HG02852 (cell line): ENCODE measurements around the gene CCDC102B.
A peak's percentile ranks its signal among the peaks of the same experiment; 100 is the strongest.
"Not testable (repeated sequence)": the region's sequence is repeated elsewhere in the genome, so short reads cannot be mapped to it uniquely, and the experiment has no call there.

Experiments used
- ATAC-seq: cut with Tn5 transposase; IDR thresholded peaks from one replicate; pipeline ENCODE4 v1.9.1; 2021; ENCODE audit warnings: mild to moderate bottlenecking, moderate library complexity; ENCODE audit not compliant: unreplicated experiment

Gene CCDC102B

DNA sequence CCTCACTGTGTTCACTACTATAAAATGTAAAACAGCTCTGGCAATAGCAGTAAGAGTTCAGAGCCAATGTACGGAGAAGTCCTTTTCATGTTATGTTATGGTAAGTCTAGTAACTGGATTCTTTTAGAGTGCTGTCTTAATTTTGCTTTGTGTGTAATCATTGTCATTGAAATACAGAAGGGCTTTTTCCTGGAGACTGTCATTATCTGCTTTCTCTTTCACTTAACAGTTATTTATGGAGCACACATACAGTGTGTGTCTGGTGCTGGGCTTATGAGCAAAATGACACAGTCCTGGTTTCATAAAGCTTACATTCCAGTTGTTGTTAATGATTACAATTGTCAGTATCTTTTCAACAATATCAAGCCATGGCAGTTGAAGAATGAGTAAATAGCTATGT is 95.5 kb downstream of the CCDC102B start:
- no peak for ATAC-seq

GRCh38 chr18:68897286-68897685 is 99.4 kb downstream of the CCDC102B start:
- ATAC-seq: no peak

GRCh38 chr18:68909579-68909978 is 111.7 kb downstream of the CCDC102B start:
- ATAC-seq: no peak

- no peak for ATAC-seq
These were observed 117.2 kb downstream of the CCDC102B start for GRCh38 chr18:68915061-68915460.

DNA sequence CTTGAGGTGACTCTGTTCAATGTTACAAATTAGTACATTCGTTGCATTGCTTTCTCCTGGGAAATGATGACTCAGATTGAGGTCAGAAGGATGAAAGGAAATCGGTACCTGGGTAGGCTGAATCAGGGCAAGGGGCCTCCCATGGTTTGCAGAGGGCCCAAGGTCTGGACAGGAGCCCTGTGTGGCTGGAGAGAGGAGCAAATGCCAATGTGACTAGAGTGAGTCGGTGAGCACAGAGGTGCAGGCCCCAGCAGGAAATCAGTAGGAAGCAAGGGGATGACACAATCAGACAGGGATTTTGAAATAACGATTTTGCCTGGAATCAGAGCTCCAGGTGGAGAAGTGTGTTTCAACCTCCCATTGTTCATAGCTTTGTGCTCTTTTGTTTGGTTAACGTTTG is 118.9 kb downstream of the CCDC102B start:
- ATAC-seq: no peak

- no peak for ATAC-seq
These were observed 120.3 kb downstream of the CCDC102B start for GRCh38 chr18:68918216-68918615.

DNA sequence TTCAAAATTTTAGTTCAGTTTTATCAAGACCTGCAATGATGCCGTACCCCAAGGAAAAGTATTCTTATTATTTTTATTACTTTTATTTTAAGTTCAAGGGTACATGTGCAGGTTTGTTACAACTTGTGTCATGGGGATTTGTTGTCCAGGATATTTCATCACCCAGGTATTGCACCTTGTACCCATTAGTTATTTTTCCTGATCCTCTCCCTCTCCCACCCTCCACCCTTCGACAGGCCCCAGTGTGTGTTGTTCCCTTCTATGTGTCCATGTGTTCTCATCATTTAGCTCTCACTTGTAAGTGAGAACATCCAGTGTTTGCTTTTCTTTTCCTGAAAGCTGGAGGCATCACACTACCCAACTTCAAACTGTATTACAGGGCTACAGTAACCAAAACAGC is 122.0 kb downstream of the CCDC102B start:
- no peak for ATAC-seq

GRCh38 chr18:68922392-68922791 is 124.5 kb downstream of the CCDC102B start:
- ATAC-seq: no peak

DNA sequence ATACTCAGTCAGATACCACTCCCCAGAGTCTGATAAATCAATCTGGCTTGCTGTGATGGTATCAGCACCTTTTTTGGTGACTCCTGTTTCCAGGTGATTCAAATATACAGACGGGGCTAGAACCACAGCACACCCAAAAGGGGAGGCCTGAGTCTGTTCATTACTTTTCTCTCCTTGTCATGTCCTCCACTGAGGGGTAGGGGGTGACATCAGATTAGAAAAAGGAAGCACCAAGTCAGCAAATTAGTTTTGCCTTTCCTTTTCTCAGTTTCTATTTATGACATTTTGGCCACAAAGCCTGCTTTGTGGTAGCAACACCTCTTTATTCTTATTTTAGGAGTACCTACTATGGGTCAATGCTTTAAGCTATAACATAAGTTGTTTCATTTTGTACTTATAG is 127.4 kb downstream of the CCDC102B start:
- ATAC-seq: peak; percentile 82

- no peak for ATAC-seq
These were observed 131.1 kb downstream of the CCDC102B start for GRCh38 chr18:68928762-68929675.

DNA sequence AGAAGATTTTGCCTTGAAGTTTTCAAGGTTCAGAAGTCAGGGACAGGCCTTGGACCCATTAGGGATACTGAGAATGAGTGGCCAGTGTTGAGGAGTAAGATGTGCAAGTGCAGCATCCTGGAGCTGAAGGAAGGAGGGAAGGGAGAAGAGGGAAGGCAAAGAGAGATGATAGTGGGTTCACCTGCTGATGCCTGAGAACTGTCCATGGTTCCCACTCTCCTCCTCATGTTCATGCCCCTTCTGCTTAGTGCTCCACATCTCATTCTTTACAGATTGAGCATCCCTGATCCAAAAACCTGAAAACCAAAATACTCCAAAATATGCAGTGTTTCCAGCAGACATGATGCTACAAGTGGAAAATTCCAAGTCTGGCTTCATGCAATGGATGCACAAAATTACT is 137.8 kb downstream of the CCDC102B start:
- no peak for ATAC-seq

DNA sequence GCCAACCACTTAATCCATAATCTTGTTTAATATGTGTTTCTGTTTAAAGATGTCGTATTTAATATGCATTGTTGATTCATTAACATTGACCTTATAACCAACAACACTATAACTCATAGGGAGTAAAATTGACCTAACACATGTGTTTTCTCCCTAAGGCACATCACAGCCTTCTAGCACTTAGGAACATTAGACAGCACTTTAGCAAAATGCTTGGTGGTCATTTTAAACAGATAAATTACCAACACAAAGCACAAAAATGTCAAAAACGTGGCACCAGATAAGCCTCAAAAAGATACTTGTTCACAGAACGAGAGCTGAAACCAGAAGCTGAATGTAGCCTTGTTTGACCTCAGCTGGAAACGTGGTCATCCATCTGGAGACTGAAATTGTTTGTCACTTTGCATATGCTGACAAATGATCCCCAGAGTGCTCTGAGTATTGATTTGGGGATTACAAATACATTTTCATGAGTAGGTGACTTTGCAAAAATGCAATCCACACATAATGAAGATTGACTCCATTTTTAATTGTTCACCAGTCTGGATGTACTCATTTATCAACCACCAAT is 139.2 kb downstream of the CCDC102B start:
- ATAC-seq: no peak

- no peak for ATAC-seq
These were observed 142.2 kb downstream of the CCDC102B start for GRCh38 chr18:68940039-68940438.

DNA sequence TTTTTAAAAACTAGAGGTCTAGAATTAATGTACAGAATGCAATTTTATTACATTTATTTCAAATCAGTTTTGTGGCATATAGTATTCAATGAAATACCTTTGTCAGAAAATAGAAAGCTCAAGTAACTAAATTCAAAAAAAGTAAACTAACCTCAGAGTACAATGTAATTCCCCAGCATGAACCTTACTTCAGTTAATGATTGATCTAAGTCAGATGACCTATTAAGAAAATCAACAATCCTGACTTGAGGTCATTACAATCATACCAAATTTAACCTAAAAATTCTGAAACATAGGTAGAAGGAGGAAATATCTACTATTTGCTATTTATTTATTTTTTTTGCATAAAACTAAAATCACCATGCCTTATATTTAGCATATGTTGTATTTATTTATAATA is 142.9 kb downstream of the CCDC102B start:
- no peak for ATAC-seq

GRCh38 chr18:68942230-68942629 is 144.3 kb downstream of the CCDC102B start:
- no peak for ATAC-seq

GRCh38 chr18:68943861-68944260 is 146.0 kb downstream of the CCDC102B start:
- not testable (repeated sequence) for ATAC-seq

- no peak for ATAC-seq
These were observed 146.4 kb downstream of the CCDC102B start for GRCh38 chr18:68944330-68944729.

GRCh38 chr18:68944826-68945225 is 146.9 kb downstream of the CCDC102B start:
- no peak for ATAC-seq

DNA sequence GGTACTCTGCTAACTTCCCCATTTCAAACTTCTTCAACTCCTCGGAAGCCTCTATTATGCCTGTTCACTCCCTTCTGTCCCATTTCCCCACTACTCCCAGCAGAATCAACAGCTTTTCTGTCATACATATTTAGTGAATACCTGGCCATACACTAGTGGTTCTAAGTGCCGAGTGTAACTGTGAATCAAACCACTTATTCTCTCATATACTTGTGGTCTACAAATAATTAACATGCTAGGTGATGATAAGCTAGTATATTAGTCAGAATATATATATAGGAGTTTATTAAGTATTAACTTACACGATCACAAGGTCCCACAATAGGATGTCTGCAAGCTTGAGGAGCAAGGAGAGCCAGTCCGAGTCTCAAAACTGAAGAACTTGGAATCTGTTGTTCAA is 150.7 kb downstream of the CCDC102B start:
- ATAC-seq: no peak

GRCh38 chr18:68954738-68955137 is 156.9 kb downstream of the CCDC102B start:
- ATAC-seq: no peak

- ATAC-seq: no peak
These were observed 158.8 kb downstream of the CCDC102B start for GRCh38 chr18:68956650-68957049.

DNA sequence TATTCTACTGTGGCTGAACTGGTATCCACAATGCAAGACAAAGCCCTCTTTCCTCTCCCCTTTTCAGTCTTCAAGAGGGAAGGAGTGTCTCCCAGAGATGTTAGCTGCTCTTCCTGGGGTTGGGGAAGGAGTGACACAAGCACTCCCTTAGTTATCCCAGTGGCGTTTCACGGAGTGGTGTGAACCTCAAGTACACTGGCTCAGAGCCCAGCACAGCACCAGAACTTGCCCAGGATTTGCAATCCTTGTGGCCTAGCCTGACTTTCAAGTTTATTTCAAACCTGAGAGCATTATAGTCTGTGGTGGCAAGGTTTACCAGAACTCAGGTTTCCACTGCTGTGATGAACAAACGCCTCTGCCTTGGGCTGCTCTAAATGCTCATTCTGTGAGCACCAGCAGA is 162.5 kb downstream of the CCDC102B start:
- no peak for ATAC-seq
